Activated CD4-positive, alpha-beta T cell treated with anti-CD3 and anti-CD28 coated beads, Interleukin-10, Interleukin-2, amounts not matched to agents 100 ng/mL and 50 ng/mL, durations not matched to agents 16 hours and 8 hours (primary cell): ENCODE data around the gene SLC22A15.
"Not testable (repeated sequence)": the region's sequence is repeated elsewhere in the genome, so short reads cannot be mapped to it uniquely, and the experiment has no call there.

Experiments
- DNase-seq: peaks from one replicate; pipeline ENCODE4 v3.0.0-alpha.2; 2020

Gene SLC22A15

GRCh38 chr1:115982400-115982799, 6.1 kb downstream of the SLC22A15 start:
- no peak for DNase-seq

GRCh38 chr1:115983584-115983983, 7.3 kb downstream of the SLC22A15 start:
- DNase-seq, result no peak

GRCh38 chr1:115987623-115988022, 11.3 kb downstream of the SLC22A15 start:
- no peak for DNase-seq

GRCh38 chr1:115988953-115989352, 12.6 kb downstream of the SLC22A15 start:
- no peak for DNase-seq

GRCh38 chr1:115989699-115990098, 13.4 kb downstream of the SLC22A15 start:
- DNase-seq, result no peak

- DNase-seq, result no peak
These were observed 15.6 kb downstream of the SLC22A15 start for GRCh38 chr1:115991909-115992308.

GRCh38 chr1:115997921-115998320, 21.6 kb downstream of the SLC22A15 start:
- not testable (repeated sequence) for DNase-seq

GRCh38 chr1:116001739-116002487, 25.6 kb downstream of the SLC22A15 start:
- DNase-seq, result no peak

GRCh38 chr1:116002781-116003420, 26.6 kb downstream of the SLC22A15 start:
- no peak for DNase-seq

GRCh38 chr1:116003823-116004222, 27.5 kb downstream of the SLC22A15 start:
- no peak for DNase-seq

- peak; percentile 34 for DNase-seq
These were observed 30.2 kb downstream of the SLC22A15 start for GRCh38 chr1:116006486-116006964.

- DNase-seq, result no peak
These were observed 32.5 kb downstream of the SLC22A15 start for GRCh38 chr1:116008656-116009390.

GRCh38 chr1:116012716-116013115, 36.4 kb downstream of the SLC22A15 start:
- no peak for DNase-seq

- DNase-seq, result no peak
These were observed 39.4 kb downstream of the SLC22A15 start for GRCh38 chr1:116015679-116016078.

- DNase-seq, result no peak
These were observed 41.7 kb downstream of the SLC22A15 start for GRCh38 chr1:116018007-116018406.

- DNase-seq, result no peak
These were observed 43.4 kb downstream of the SLC22A15 start for GRCh38 chr1:116019653-116020253.

GRCh38 chr1:116020668-116021272, 44.5 kb downstream of the SLC22A15 start:
- peak; percentile 51 for DNase-seq

GRCh38 chr1:116024626-116025025, 48.3 kb downstream of the SLC22A15 start:
- no peak for DNase-seq

- DNase-seq, result no peak
These were observed 50.3 kb downstream of the SLC22A15 start for GRCh38 chr1:116026631-116027030.

GRCh38 chr1:116031302-116031835, 55.1 kb downstream of the SLC22A15 start:
- DNase-seq, result no peak

- DNase-seq, result no peak
These were observed 57.0 kb downstream of the SLC22A15 start for GRCh38 chr1:116033322-116033721.

- DNase-seq, result no peak
These were observed 59.9 kb downstream of the SLC22A15 start for GRCh38 chr1:116036255-116036654.

GRCh38 chr1:116038679-116039078, 62.4 kb downstream of the SLC22A15 start:
- no peak for DNase-seq
